ENCODE results near the gene SLIRP.
A peak's percentile ranks its signal among the peaks of the same experiment; 100 is the strongest.

Gene SLIRP

GRCh38 chr14:77760381-77761204 is 52.7 kb downstream of the SLIRP start, which contains the start of gene SNW1:
Gene SNW1 (minus strand): TSS chr14:77761156. CDS start chr14:77761127, 29 bp downstream.
- no peaks in the 10 kb centered on the region for H3K9me3 ChIP-seq (replicated peaks; ENCODE audit: insufficient read depth, low read length)
- no peak for TF ChIP-seq CTCF (IDR thresholded peaks at IDR 0.05; ENCODE audit: low read length)
- no peak for TF ChIP-seq EZH2 (optimal IDR thresholded peaks at IDR 0.05; ENCODE audit: low read depth, low read length)
- no peak for TF ChIP-seq EZH2phosphoT487 (IDR thresholded peaks at IDR 0.05; ENCODE audit: low read length)
- H3F3A ChIP-seq (ENCODE audit: insufficient read depth, low read length): no peaks in the 10 kb centered on the region
- H4K20me1 ChIP-seq (ENCODE audit: insufficient read depth, low read length): no peaks in the 10 kb centered on the region
- no peaks in the 10 kb centered on the region for H3K9me2 ChIP-seq (replicated peaks; ENCODE audit: insufficient read depth, low read length)
- DNase-seq: peak; percentile 86
- H3K9ac ChIP-seq (ENCODE audit: low read length): peak within 1 kb of the TSS; percentile 92
- no peaks in the 10 kb centered on the region for H3K27me3 ChIP-seq (replicated peaks; ENCODE audit: insufficient read depth, low read length)
- H3K79me2 ChIP-seq (ENCODE audit: low read length): peaks cover 50% of the 10 kb centered on the region
- H3K4me1 ChIP-seq (ENCODE audit: low read length): no peaks in the 10 kb centered on the region
- H3K4me3 ChIP-seq (ENCODE audit: low read length): peak within 1 kb of the TSS; percentile 95
- peak within 1 kb of the TSS; percentile 93 for H2AFZ ChIP-seq (ENCODE audit: low read length)
- H3K27ac ChIP-seq (ENCODE audit: low read length): peak within 1 kb of the TSS; percentile 58
- H3K36me3 ChIP-seq (replicated peaks; ENCODE audit: insufficient read depth, low read length): no peaks in the 10 kb centered on the region
- H3K4me2 ChIP-seq (ENCODE audit: low read depth, low read length): peak within 1 kb of the TSS; percentile 47

GRCh38 chr14:77761205-77761931 is 53.5 kb downstream of the SLIRP start:
- TF ChIP-seq EZH2 (optimal IDR thresholded peaks at IDR 0.05; ENCODE audit: low read depth, low read length): no peak
- peak; percentile 30 for TF ChIP-seq CTCF (IDR thresholded peaks at IDR 0.05; ENCODE audit: low read length)
- Histone ChIP-seq H3F3A (ENCODE audit: insufficient read depth, low read length) (no peaks in the 10 kb centered on the region), H3K4me3 (ENCODE audit: low read length) (peak overlapping the region; percentile 95), H3K4me2 (ENCODE audit: low read depth, low read length) (peak overlapping the region; percentile 47), H3K9me2 (replicated peaks; ENCODE audit: insufficient read depth, low read length) (no peaks in the 10 kb centered on the region), H3K27me3 (replicated peaks; ENCODE audit: insufficient read depth, low read length) (no peaks in the 10 kb centered on the region), H3K4me1 (ENCODE audit: low read length) (no peaks in the 10 kb centered on the region), H3K36me3 (replicated peaks; ENCODE audit: insufficient read depth, low read length) (no peaks in the 10 kb centered on the region), H2AFZ (ENCODE audit: low read length) (peak overlapping the region; percentile 93), H3K27ac (ENCODE audit: low read length) (no peak overlapping the region), H3K9me3 (replicated peaks; ENCODE audit: insufficient read depth, low read length) (no peaks in the 10 kb centered on the region), H3K79me2 (ENCODE audit: low read length) (peaks cover 45% of the 10 kb centered on the region), H3K9ac (ENCODE audit: low read length) (peak overlapping the region; percentile 92; the same call in 1 of the 2 replicates), H4K20me1 (ENCODE audit: insufficient read depth, low read length) (no peaks in the 10 kb centered on the region)
- no peak for DNase-seq

- H3K79me2 ChIP-seq (ENCODE audit: low read length): peaks cover 26% of the 10 kb centered on the region
- no peaks in the 10 kb centered on the region for H3F3A ChIP-seq (ENCODE audit: insufficient read depth, low read length)
- no peak for DNase-seq
- H3K4me1 ChIP-seq (ENCODE audit: low read length): 0 out of 2 replicates have a peak, but pooled peaks cover 3% of the 10 kb centered on the region
- TF ChIP-seq EZH2phosphoT487 (IDR thresholded peaks at IDR 0.05; ENCODE audit: low read length) (no peak), EZH2 (optimal IDR thresholded peaks at IDR 0.05; ENCODE audit: low read depth, low read length) (no peak), CTCF (IDR thresholded peaks at IDR 0.05; ENCODE audit: low read length) (no peak)
- H3K9me3 ChIP-seq (replicated peaks; ENCODE audit: insufficient read depth, low read length): no peaks in the 10 kb centered on the region
- H3K27me3 ChIP-seq (replicated peaks; ENCODE audit: insufficient read depth, low read length): no peaks in the 10 kb centered on the region
- no peaks in the 10 kb centered on the region for H4K20me1 ChIP-seq (ENCODE audit: insufficient read depth, low read length)
- H3K4me2 ChIP-seq (ENCODE audit: low read depth, low read length): no peak overlapping the region
- no peak overlapping the region for H3K9ac ChIP-seq (ENCODE audit: low read length)
- H3K4me3 ChIP-seq (ENCODE audit: low read length): no peak overlapping the region
- no peaks in the 10 kb centered on the region for H3K9me2 ChIP-seq (replicated peaks; ENCODE audit: insufficient read depth, low read length)
- H3K27ac ChIP-seq (ENCODE audit: low read length): no peak overlapping the region
- no peaks in the 10 kb centered on the region for H3K36me3 ChIP-seq (replicated peaks; ENCODE audit: insufficient read depth, low read length)
- no peak overlapping the region for H2AFZ ChIP-seq (ENCODE audit: low read length)
These were observed 55.4 kb downstream of the SLIRP start for GRCh38 chr14:77763316-77763715.
